Measurements from ENCODE around the gene GP2.

GRCh38 chr16:20327444-20328041 lies at the start of gene GP2:
- TF ChIP-seq YY1 (IDR thresholded peaks at IDR 0.05; ENCODE audit: insufficient read depth, insufficient read length) (no peak), ZNF274 (IDR thresholded peaks at IDR 0.05; ENCODE audit: low read depth, low read length) (no peak)
